ENCODE data around the gene GOLGA8A.

GRCh38 chr15:34481370-34481769 lies 43.8 kb upstream of the GOLGA8A start:
- no peak for TF ChIP-seq EZH2 (IDR thresholded peaks at IDR 0.05; ENCODE audit: insufficient read depth, low read length)
- TF ChIP-seq, protein P1, sequence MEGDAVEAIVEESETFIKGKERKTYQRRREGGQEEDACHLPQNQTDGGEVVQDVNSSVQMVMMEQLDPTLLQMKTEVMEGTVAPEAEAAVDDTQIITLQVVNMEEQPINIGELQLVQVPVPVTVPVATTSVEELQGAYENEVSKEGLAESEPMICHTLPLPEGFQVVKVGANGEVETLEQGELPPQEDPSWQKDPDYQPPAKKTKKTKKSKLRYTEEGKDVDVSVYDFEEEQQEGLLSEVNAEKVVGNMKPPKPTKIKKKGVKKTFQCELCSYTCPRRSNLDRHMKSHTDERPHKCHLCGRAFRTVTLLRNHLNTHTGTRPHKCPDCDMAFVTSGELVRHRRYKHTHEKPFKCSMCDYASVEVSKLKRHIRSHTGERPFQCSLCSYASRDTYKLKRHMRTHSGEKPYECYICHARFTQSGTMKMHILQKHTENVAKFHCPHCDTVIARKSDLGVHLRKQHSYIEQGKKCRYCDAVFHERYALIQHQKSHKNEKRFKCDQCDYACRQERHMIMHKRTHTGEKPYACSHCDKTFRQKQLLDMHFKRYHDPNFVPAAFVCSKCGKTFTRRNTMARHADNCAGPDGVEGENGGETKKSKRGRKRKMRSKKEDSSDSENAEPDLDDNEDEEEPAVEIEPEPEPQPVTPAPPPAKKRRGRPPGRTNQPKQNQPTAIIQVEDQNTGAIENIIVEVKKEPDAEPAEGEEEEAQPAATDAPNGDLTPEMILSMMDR (IDR thresholded peaks at IDR 0.05; ENCODE audit: insufficient read depth, low read depth, low read length): no peak
